GM18507 (cell line): Measurements from ENCODE around the gene TTC28.
"Not testable (repeated sequence)": the region's sequence is repeated elsewhere in the genome, so short reads cannot be mapped to it uniquely, and the experiment has no call there.

Experiments
- DNase-seq: peaks from one replicate; pipeline ENCODE4 v3.0.0; 2011; ENCODE audit warnings: low read depth; ENCODE audit not compliant: insufficient read length; ENCODE audit errors: extremely low spot score
- FAIRE-seq: peaks from 2 replicates; lab custom pipeline; 2011; peaks lifted over from hg19 to GRCh38; lab: Jason Lieb, UNC

TTC28 gene

DNA sequence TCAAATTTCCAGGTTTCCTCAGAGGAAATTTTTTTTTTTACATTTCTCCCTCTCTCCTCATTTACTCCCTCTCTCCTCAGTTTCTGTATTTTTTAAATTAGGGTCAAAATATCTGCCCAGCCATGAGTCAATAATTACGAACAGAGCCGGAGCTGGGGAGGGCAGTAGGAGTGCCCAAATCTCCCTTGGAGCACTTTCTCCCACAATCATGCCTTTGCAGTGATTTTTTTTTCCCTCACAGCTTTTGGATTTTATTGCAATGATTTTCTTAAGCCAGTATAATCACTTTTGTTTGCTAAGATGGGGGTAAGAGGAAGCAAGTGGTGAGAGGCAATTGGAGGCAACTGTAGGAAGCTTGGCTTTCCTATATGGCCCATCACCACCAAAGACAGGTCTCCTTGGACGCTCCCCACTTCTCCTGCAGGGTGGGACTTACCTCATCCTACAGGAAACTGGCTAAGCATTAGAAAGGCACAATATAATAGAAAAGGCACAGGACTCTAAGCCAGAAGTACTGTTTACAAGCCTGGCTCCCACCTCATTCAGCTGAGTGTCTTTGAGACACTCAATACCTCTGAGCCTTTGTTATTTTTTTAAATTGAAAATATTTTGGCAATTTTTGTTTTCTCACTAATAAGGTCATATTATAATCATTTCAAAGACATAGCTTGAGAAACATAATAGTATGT lies 568.0 kb downstream of the TTC28 start:
- no peak for DNase-seq
- FAIRE-seq, result no peak

DNA sequence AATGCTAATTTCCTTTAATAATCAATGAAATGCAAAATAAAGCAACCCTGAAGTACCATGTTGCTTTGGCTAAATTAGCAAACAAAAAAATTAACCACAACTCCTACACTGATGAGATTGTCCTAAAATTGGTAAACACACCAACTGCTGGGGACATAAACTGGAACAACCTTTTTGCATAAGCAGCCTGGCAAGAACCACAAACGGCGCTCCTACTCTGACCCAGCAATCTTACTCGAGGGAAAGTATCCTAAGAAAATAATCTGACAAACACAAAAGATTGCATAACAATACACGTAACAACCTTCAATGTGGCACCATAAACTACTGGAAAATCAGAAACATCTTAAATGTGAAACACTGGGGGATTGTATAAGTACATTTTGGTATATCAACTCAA lies 570.8 kb downstream of the TTC28 start:
- FAIRE-seq, result no peak
- DNase-seq, result no peak

DNA sequence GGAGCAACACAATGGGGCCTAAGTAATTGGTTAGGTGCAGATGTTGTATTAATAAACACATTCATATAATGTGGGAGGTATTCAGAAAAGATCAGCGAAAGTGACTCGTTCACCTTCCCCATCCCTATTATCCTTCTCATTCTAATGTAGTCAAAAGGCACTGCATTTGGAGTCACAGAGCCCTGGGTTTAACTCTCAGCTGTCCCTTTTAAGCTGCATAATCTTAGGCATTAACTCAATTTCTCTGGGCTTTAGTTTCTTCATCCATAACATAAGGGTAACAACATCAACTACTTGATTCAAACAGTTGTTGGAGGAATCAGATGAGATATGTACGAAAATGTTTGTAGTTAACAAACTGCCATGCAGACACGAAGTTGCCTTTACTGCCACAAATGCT lies 573.0 kb downstream of the TTC28 start:
- DNase-seq, result no peak

DNA sequence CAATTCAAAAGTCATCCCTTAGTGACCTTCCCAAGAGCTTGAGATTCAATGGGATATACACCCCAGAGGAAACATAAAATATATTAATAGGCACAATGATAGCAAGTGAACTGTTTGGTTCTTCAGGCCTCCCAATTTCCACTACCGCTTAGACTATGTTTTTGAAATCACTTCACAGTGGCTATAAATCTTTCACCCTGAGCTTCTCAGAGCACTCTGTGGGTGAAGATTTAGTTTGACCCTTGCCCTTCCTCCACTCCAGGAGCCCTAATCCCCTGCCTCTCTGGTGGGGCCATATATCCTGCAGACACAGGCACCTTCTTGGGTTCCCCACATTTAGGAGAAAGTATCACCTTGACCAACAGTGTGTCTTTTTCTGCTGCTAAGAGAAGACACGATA lies 573.7 kb downstream of the TTC28 start:
- FAIRE-seq (no peak), DNase-seq (no peak)

More for the DNA sequence above, 573.0 kb downstream of the TTC28 start:
- FAIRE-seq, result no peak

DNA sequence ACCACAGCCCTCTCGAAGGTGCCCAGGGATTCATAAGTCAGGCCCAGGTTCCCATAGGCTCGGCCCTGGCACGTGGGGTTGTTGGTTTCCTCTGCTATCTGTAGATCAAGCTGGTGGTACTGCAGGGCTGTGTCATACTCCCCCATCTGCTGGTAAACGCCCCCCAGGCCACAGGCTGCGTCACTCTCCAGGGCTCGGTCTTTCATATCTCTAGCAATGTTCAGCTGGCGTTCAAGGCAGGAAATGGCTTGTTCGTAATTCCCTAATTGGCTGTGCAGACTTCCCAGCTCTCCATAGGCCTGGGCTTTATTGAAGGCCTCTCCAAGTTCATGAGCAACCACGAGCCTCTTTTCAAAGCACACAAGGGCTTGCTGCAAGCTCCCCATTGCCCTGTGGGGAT lies 574.2 kb downstream of the TTC28 start:
- DNase-seq (no peak), FAIRE-seq (no peak)

DNA sequence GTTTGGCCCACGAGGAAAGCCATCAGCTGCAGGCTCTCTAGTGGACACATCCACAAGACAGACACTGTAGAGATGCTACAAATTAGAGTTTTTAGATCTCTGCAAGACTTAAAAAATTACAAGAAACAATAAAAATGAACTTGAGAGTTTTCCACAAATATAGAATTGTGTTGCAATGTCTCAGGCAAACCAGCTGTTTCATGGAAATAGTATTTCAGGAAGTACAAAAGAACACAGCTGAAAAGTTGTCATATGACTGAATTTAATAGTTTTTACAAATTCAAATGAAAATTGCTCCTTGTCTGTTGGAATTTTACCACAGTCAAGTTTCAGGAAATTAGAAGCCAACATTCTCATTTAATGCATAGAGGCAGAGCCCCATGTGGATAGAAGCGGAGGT lies 576.0 kb downstream of the TTC28 start:
- FAIRE-seq, result no peak
- DNase-seq, result no peak

DNA sequence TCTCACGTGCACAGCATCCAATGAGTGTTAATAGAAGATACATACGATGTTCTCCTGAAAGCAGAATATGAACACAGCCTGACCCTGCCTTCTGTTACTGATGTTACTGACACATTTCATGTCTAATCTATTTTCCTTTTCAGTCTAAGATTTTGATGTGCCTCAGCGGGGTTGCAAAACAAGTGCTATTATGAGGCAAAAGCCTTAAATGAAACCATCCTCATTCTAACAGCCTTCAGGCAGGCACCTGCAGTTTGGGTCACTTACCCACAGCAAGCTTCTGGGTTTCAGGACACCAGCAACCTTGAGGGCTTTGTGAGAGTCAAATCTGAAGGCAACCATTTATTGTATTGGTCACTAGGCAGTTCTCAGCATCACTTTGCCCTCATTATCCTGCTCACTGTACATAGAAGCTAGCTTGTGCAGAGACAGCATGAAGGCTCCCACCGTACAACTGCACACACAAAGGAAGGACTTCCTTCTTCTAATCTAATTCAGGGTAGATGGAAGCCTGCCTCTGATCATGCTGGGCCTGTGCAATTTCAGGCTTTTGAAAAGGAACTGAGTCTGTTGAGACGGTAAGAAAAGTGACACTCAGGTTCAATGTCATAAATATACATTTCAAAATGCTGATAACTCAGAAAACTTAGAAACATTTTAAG lies 577.4 kb downstream of the TTC28 start:
- no peak for FAIRE-seq
- no peak for DNase-seq

DNA sequence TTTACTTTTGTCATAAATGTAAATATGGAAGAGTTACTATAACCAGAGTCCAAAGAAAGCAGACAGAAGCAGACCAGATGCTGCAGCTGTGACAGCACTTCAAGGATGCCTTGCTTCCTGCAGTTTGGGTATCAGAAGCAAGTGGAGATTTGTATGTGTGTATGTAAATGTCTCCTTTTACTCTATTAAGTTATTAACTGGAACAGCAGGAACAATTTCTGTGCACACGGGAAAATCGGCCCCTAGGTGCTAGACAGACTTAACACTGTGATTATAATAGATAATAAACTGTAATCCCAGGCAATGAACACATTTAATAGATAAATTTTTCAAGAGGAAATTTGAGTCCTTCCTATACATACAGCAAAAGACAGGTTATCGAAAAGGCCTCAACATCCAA lies 582.0 kb downstream of the TTC28 start:
- FAIRE-seq, result no peak

DNA sequence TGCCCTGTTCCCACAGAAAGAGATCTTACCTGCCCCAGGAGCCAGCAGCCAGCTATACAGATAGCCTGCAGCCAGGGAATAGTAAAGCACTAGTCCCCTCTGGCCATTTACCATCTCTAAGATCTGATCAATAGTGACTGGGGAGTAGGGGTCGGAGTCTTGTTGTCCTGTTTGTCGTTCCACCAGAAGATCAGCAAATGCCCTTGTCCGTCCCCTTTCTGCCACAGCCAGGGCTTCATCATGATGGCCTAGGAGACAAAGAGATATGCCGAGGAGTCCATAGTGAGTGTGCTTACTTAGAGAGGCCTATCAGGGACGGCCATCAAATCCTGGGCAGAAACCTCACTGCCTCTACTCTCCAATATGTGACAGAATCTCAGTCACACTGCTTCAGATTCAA lies 583.5 kb downstream of the TTC28 start:
- DNase-seq (no peak), FAIRE-seq (no peak)

More for the DNA sequence above, 582.0 kb downstream of the TTC28 start:
- no peak for DNase-seq

DNA sequence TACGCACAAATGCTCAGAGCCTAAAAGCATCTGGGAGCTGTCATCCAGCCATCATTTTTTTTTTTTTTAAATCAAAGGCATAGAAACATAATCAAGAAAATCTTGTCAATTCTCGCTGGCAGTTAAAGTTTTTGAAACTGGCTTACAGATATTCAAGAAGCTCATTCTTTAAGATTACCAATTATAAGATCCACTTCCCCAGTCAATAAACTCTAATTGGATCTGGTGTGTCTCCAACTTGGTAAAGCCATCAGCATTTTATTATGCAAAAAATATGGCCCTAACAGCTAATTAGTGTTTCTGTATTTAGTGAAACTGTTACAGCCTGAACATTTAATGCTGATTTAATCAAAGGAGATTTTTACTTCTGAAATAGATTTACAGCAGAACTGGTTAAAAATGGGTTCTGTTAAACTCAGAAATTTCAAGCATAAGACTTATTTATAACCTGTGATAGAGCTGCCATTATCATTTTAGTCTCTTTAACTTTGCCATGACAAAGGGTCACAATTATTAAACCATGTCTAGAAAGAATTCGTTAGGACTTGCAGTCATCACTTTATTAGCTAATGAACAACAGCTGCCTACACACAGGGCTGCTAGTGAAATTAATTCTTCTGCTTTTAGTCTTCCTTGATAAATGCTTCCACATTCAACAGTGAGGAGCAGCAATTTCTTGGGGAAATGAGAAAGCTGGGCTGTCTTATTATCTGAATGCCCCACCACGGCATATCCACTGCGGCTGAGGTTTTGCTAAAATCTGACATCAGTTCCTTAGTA lies 584.1 kb downstream of the TTC28 start:
- no peak for FAIRE-seq

DNA sequence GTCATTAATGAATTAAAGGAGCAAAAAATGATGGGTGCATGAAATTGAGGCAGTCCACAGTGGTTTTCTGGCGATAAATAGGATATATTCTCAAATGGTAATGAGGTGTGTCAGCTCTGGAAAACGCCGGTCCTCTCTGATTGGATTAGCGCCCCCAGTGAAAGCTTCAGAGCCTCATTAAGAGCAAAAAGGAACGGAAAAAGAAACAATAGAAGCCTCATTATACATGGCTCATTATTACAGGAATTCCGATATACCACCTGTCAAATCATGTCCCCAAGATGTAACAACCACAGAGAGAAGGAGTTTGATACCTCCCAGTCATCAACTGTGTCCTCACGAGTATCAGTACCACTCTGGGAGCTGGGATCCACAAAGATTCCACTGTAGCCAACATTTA lies 584.9 kb downstream of the TTC28 start:
- DNase-seq (no peak), FAIRE-seq (no peak)

More for the DNA sequence above, 584.1 kb downstream of the TTC28 start:
- no peak for DNase-seq

DNA sequence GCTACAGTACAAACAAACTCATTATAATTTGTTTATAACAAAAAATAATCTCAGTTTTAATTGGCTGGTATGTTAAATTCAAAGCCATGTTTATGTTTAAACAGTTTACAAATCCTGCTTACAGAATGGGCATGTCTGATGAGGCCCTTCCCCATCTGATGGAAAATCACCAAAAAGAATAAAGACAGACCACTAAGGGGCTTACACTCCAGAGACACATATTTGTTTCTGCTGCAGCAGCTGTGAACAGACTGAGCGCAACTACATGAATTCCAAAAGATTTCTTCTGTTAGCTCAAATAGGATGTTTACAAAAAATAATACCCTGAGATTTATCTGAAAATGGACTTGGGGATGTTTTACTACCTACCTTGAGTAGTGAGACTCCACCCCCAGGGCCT lies 585.9 kb downstream of the TTC28 start:
- DNase-seq, result no peak
- FAIRE-seq, result no peak

DNA sequence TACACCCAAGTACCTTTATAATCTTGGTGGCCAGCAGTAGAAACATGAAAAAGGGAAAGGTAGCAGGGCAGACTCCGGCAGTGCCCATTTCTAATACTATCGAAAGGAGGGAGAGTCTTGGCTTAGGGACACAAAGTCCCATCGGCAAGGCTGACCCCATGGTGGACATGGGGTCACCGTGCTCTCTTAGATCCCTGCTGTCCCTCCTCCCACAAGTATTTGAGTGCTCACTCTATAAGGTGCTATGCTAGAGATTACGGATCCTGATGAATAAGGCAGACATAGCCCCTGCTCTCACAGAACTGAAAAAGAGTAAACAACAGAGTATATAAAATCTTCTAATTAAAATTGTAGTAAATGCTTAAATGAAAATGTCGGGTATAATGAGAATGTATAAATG lies 588.2 kb downstream of the TTC28 start:
- DNase-seq, result no peak
- no peak for FAIRE-seq

DNA sequence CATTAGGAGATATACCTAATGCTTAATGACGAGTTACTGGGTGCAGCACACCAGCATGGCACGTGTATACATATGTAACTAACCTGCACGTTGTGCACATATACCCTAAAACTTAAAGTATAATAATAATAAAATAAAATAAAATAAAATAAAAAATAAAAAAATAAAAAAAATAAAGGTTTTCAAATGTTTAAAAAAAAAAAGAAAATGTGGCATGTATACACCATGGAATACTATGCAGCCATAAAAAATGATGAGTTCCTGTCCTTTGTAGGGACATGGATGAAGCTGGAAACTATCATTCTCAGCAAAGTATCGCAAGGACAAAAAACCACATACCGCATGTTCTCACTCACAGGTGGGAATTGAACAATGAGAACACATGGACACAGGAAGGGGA lies 590.1 kb downstream of the TTC28 start:
- not testable (repeated sequence) for DNase-seq, FAIRE-seq

DNA sequence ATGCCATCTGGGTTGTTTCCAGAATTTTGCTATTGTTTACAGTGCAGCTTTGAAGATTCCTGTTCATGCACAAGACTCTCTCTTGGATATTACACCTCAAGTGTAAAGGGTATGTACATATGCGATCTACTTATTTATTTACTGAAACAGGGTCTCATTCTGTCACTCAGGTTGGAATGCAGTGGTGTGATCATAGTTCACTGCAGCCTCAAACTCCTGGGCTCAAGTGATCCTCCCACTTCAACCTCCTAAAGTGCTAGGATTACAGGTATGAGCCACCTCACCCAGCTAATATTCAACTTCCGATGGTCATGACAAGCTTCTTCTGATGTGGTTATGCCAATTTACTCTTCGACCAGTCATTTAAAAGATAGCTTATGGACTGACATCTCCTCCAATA lies 602.5 kb downstream of the TTC28 start:
- no peak for DNase-seq

DNA sequence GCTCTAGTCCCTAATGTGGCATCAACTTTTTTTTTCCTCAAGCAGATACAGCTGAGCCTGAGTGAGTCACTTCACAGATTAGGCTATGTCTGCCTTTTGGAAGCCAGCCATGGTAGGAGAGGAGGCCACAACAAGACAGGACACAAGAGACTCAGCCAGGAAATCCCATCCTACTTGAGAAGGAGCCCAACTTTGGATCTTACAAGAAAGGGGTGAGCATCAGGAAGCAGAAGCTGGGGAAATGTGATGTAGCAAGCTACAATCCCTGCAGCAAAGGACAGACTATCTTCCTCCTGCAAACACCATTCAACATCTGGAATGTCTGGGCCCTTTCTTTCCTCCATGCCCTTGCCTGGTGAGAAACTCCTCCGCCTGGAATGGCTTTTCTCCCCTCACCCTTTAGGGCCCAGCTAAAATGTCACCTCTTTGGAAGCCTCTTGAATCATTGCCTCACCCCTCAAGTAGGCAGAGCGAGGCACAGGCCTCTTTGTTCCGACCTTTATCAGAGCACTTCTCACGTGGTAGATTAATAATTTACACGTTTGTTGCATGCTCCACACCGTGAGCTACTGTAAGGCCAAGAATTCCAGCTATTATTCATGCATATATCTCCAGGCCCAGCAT lies 604.2 kb downstream of the TTC28 start:
- DNase-seq (no peak), FAIRE-seq (no peak)

More for the DNA sequence above, 602.5 kb downstream of the TTC28 start:
- FAIRE-seq, result no peak

DNA sequence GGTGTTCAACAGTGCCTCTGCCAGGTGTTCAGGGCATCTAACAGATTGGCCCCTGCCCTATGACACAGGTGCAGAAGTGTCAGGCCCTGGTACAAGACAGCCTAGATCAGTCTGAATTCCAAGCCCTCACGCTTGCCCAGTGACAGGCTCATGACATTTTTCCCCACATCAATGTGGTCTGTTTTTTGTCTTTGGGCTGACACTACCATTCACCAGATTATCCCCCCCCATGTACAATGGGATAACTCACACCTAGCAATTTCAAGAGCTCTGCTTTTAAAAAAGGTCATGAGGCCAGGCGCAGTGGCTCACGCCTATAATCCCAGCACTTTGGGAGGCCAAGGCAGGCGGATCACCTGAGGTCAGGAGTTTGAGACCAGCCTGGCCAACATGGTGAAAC lies 605.1 kb downstream of the TTC28 start:
- DNase-seq (no peak), FAIRE-seq (no peak)

DNA sequence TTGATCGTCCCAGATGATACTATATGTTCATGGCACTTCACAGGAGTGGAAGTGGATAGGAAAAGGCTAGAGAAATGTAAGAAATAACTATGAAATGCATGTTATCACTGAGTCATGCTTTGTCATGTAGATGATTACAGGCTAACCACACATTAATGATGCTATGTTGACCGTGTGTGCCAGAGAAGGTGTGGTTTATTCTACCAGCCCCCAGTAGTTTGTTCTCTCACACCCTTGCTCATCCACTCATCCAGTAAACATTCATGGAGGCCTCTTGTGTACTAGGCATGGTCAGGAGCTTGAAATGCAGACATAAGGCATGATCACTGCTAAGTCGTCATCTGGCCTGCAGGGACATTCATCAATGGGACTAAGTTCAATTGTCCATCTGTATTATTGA lies 607.6 kb downstream of the TTC28 start:
- no peak for FAIRE-seq

DNA sequence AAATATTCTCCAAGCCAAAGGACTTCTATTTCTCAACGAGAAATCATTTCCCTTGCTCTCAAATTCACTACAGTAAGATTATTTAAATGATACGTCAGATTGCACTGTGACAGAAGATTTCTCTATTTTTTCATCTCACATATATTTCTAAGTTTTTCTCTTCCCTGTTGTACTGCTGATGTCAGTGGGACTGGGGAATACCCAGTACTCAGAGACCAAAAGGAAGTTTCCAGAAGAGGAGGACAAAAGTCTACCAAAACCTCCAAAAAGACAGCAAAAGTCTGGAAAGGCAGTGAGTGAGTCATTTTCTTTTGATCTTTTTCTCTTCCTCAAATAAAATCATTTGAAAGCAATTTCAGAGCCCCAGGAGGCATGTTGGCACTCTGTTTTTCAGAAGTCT lies 610.8 kb downstream of the TTC28 start:
- FAIRE-seq, result no peak
- DNase-seq, result no peak

More for the DNA sequence above, 607.6 kb downstream of the TTC28 start:
- DNase-seq, result no peak

DNA sequence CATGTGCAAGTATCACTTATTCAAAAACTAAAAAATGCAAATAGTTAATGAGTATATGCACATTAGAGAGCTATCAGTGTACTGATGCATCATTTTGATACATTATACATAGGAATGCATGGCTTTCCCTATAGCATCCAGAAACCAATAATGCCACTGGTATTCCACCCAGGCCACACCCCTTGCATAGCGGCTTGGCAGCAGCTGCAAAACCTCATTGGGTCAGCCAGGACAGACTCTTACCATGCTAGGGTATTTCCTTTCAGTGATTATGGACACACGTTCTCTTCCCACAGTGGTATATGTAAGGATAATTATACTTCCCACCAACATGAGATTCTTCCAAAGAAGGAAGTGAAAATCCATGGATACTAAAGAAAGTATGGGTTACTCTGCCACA lies 614.7 kb downstream of the TTC28 start:
- DNase-seq (no peak), FAIRE-seq (no peak)
